Lower lobe of right lung (tissue), 2 donors: ENCODE measurements around the gene C11orf54. TPM values are rescaled to one million over a fixed set of nuclear protein-coding genes. Genes with fewer than 3 reads are reported as not detected.

Experiments used
- ATAC-seq, 2 donors: fragments of 200-7000 bp; cut with Tn5 transposase; one replicate each; pipeline ENCODE4 v1.9.1; 2020 to 2022; ENCODE audit warnings: mild to moderate bottlenecking in 2 of 2, moderate library complexity in 2 of 2
- DNase-seq: peaks from one replicate; pipeline ENCODE4 v3.0.0-alpha.2; 2020
- H3K27ac ChIP-seq: fragments of 200-600 bp; one replicate; pipeline ENCODE4 v1.8.0; 2022
- H3K27me3 ChIP-seq: fragments of 200-600 bp; one replicate; pipeline ENCODE4 v1.8.0; 2022; ENCODE audit warnings: low read depth
- H3K36me3 ChIP-seq: fragments of 200-600 bp; one replicate; pipeline ENCODE4 v1.8.0; 2022; ENCODE audit warnings: mild to moderate bottlenecking
- H3K4me1 ChIP-seq: fragments of 200-600 bp; one replicate; pipeline ENCODE4 v1.8.0; 2022
- H3K4me3 ChIP-seq: fragments of 200-600 bp; one replicate; pipeline ENCODE4 v1.8.0; 2022; ENCODE audit warnings: mild to moderate bottlenecking
- H3K9me3 ChIP-seq: fragments of 200-600 bp; one replicate; pipeline ENCODE4 v1.8.0; 2022
- intact Hi-C: fragments of 100-400 bp; cut with DNase I; formaldehyde crosslinking; loops from one replicate; pipeline ENCODE4 v1.11.0; 2022
- total RNA-seq: library from RNA; stranded (reverse); fragmentation: NEBNext Ultra II Directional; extraction: Animal tissue kit (Norgen Biotek cat#: 25700); gene quantifications from one replicate; pipeline ENCODE4 v1.2.1, GENCODE V29; 2021
- TF ChIP-seq, protein P1 (sequence below): fragments of 200-600 bp; IDR thresholded peaks from one replicate; pipeline ENCODE4 v1.8.0; 2022; ENCODE audit warnings: antibody characterized with exemption, mild to moderate bottlenecking
- donor health status: DM: no; HTN: yes; CAD: no; lungs with severe emphysema.

The C11orf54 gene
- total RNA-seq, 1 donor from 2014 or later = 50.2 TPM

GRCh38 chr11:93746101-93746500 lies 4.6 kb downstream of the C11orf54 start:
- DNase-seq (no peak), ATAC-seq (no peak)
- H3K27me3 ChIP-seq = no peaks in the 10 kb centered on the region
- TF ChIP-seq, protein P1, sequence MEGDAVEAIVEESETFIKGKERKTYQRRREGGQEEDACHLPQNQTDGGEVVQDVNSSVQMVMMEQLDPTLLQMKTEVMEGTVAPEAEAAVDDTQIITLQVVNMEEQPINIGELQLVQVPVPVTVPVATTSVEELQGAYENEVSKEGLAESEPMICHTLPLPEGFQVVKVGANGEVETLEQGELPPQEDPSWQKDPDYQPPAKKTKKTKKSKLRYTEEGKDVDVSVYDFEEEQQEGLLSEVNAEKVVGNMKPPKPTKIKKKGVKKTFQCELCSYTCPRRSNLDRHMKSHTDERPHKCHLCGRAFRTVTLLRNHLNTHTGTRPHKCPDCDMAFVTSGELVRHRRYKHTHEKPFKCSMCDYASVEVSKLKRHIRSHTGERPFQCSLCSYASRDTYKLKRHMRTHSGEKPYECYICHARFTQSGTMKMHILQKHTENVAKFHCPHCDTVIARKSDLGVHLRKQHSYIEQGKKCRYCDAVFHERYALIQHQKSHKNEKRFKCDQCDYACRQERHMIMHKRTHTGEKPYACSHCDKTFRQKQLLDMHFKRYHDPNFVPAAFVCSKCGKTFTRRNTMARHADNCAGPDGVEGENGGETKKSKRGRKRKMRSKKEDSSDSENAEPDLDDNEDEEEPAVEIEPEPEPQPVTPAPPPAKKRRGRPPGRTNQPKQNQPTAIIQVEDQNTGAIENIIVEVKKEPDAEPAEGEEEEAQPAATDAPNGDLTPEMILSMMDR = no peak
- H3K36me3 ChIP-seq = peaks cover 16% of the 10 kb centered on the region
- no peak overlapping the region for H3K4me3 ChIP-seq
- H3K9me3 ChIP-seq = no peaks in the 10 kb centered on the region
- intact Hi-C loops = no loop called here
- H3K4me1 ChIP-seq = peaks cover 20% of the 10 kb centered on the region
- H3K27ac ChIP-seq = no peak overlapping the region

GRCh38 chr11:93747122-93747521 lies 5.7 kb downstream of the C11orf54 start:
- Histone ChIP-seq H3K27me3 (no peaks in the 10 kb centered on the region), H3K27ac (no peak overlapping the region), H3K4me3 (no peak overlapping the region), H3K4me1 (peaks cover 18% of the 10 kb centered on the region), H3K36me3 (peaks cover 16% of the 10 kb centered on the region), H3K9me3 (no peaks in the 10 kb centered on the region)
- TF ChIP-seq, protein P1 = no peak
- ATAC-seq = no peak
- no peak for DNase-seq
- intact Hi-C loops = no loop called here

- intact Hi-C loops = no loop called here
- DNase-seq (no peak), ATAC-seq (no peak)
- H3K4me1 ChIP-seq = peaks cover 5% of the 10 kb centered on the region
- no peak overlapping the region for H3K4me3 ChIP-seq
- TF ChIP-seq, protein P1 = no peak
- no peaks in the 10 kb centered on the region for H3K9me3 ChIP-seq
- H3K27ac ChIP-seq = no peak overlapping the region
- H3K36me3 ChIP-seq = peaks cover 45% of the 10 kb centered on the region
- H3K27me3 ChIP-seq = no peaks in the 10 kb centered on the region
Measured at GRCh38 chr11:93751001-93751400, 9.5 kb downstream of the C11orf54 start.

GRCh38 chr11:93753241-93753640 lies 11.8 kb downstream of the C11orf54 start:
- DNase-seq (no peak), ATAC-seq (no peak)
- Histone ChIP-seq H3K27me3 (no peaks in the 10 kb centered on the region), H3K4me1 (no peaks in the 10 kb centered on the region), H3K9me3 (no peaks in the 10 kb centered on the region), H3K27ac (no peak overlapping the region), H3K36me3 (peaks cover 68% of the 10 kb centered on the region), H3K4me3 (no peak overlapping the region)
- TF ChIP-seq, protein P1 = no peak
- intact Hi-C loops = no loop called here

DNA sequence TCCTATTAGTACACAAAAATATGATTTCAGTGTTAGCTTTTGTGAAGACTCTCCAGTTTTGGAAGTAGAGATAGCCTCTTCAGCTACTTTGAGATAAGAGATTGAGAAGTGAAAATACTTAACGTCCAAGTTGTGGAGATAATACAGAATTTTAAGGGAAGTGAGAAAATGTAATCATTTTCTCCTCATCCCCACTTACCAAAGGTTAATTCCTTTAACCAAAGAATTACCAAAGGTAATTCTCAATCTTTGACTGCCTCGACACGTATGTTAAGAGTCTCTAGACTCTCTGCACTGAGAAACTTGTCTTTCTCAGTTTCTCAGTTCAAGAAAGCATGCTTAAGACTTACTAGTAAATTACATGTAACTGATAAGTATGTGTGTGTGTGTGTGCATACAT lies 15.3 kb downstream of the C11orf54 start:
- H3K36me3 ChIP-seq = peaks cover 96% of the 10 kb centered on the region
- H3K4me1 ChIP-seq = no peaks in the 10 kb centered on the region
- intact Hi-C loops = no loop called here
- ATAC-seq (no peak), DNase-seq (no peak)
- TF ChIP-seq, protein P1 = no peak
- H3K4me3 ChIP-seq = no peak overlapping the region
- no peak overlapping the region for H3K27ac ChIP-seq
- no peaks in the 10 kb centered on the region for H3K9me3 ChIP-seq
- H3K27me3 ChIP-seq = no peaks in the 10 kb centered on the region

DNA sequence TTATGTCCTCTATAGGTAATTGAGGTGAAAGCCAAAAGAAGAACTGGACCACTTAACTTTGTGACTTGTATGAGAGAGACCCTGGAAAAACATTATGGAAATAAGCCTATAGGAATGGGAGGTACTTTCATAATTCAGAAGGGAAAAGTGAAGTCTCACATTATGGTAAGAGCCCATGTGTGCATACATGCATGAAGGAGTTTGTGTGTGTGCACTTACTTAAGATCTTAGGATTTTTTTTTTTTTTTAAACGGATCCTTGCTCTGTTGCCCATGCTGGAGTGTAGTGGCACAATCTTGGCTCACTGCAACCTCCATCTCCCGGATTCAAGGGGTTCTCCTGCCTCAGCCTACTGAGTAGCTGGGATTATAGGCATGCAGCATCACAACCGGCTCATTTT lies 15.8 kb downstream of the C11orf54 start:
- no peak for ATAC-seq

More for the DNA sequence above, 15.8 kb downstream of the C11orf54 start:
- H3K27me3 ChIP-seq = no peaks in the 10 kb centered on the region
- no peak overlapping the region for H3K4me3 ChIP-seq
- intact Hi-C loops = no loop called here
- H3K27ac ChIP-seq = no peak overlapping the region
- no peaks in the 10 kb centered on the region for H3K9me3 ChIP-seq
- peaks cover 100% of the 10 kb centered on the region for H3K36me3 ChIP-seq
- no peaks in the 10 kb centered on the region for H3K4me1 ChIP-seq
- TF ChIP-seq, protein P1 = no peak
- no peak for DNase-seq
